GM18951 (cell line): ENCODE data around the gene SLC37A1.

Experiments
- POLR2A ChIP-seq: IDR thresholded peaks from 4 replicates; pipeline ENCODE4 v1.6.1; 2011; ENCODE audit warnings: mild to moderate bottlenecking; ENCODE audit not compliant: insufficient read length, insufficient read depth; ENCODE audit errors: extremely low read depth
- in situ Hi-C: fragments of 300-500 bp; cut with MboI; formaldehyde crosslinking; loops from one replicate; pipeline ENCODE4 v1.12.0; 2022; ENCODE audit warnings: low sequenced_read_pairs, mixed read lengths, inconsistent platforms; ENCODE audit not compliant: unreplicated experiment

Gene SLC37A1

DNA sequence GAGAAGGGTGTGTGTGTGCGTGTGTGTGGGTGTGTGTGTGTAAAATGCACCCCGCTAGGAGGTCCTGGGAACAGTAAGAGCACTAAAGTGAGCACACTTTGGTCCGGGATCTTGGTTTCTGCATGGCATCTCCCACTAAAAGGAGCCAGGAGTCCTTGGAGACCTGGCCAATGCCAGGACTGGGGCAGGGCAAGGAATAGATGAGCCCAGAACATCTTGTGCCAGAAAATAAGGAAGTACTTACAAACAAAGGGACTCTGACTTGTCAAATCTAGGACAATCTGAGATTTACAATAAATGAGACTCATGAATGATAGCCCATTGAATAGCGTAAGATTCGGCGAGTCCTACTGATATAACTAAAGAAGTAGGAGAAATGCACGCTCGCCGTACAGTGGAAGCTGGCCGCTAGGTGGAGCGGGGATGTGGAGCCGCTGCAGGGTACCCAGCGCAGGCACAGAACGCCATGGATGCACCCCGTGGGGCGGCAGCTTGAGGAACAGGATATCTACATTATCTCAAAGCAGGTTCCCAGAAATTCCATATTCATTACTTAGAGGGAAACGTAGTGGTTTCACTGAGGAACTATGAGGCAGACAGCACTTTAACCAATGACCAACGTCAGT lies 7.1 kb downstream of the SLC37A1 start:
- TF ChIP-seq POLR2A: no peak
- in situ Hi-C loops: no loop called here

DNA sequence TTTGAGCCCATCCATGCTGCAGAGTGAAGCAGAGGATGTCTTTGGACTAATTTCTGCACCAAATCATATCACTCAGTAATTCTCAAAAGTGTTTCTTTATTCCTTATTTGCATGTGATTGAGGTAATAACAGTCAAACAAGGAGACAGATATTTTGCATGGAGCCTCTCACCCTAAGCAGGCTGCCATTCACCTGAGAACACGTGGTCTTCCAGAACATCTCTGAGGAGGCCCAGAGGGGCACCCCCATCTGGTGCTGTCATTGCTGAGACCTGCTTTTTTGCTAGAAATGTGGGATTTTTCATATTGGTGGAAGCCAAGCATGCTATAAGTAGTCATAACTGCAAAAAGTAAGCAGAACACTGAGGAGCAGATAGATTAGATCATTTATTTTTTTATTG lies 7.7 kb downstream of the SLC37A1 start:
- no peak for TF ChIP-seq POLR2A
- in situ Hi-C loops: no loop called here

DNA sequence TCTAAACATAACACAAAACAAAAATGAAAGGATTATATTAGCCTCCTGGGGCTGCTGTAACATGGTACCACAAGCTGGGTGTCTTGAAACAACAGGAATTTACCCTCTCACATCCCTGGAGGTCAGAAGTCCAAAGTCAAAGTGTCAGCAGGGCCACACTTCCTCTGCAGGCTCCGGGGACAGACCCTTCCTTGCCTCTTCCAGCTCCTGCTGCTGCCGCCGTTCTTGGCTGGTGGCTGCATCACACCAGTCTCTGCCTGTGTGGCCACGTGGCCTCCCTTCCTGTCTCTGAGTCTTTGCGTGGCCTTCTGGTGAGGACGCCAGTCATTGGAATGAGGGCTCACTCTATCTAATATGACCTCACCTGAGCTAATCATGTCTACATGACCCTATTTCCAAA lies 8.2 kb downstream of the SLC37A1 start:
- no peak for TF ChIP-seq POLR2A
- in situ Hi-C loops: no loop called here

DNA sequence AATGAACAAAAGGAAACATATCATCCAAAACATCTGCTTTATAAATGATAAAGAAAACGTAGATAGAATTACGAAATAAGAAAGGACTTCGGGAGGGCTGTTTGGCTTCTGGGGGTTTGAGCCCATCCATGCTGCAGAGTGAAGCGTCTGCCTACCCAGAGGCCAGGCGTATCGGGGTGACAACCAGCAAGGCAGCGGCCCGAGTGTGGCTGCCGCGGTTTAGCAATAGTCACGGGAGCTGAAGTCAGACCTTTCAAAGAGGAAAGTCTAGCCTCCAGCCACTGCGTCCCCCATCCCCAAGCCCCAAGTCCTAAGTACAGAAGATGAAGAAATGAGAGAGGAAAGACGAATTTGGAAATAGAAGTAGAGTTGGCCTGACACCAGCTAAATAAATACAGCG lies 8.6 kb downstream of the SLC37A1 start:
- no peak for TF ChIP-seq POLR2A
- in situ Hi-C loops: no loop called here

DNA sequence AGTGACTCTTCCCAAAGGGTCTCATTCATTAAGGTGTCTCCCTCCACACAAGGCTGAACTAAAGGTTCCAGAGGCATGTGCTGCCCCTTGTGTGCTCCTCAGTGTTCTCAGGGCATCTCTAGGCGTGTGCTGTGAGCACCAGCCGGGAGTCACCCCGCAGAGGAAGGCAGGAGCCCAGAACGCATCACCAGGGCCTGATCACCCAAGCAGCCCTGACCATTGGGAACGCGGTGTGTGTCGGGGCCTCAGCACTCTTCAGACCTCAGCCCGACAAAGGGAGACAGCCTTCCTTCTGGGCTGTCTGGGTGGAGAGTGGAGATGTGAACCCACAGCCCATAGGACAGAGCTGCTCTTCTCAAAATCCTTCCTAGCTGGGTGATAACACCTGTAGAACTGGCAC lies 9.1 kb downstream of the SLC37A1 start:
- in situ Hi-C loops: no loop called here
- no peak for TF ChIP-seq POLR2A

DNA sequence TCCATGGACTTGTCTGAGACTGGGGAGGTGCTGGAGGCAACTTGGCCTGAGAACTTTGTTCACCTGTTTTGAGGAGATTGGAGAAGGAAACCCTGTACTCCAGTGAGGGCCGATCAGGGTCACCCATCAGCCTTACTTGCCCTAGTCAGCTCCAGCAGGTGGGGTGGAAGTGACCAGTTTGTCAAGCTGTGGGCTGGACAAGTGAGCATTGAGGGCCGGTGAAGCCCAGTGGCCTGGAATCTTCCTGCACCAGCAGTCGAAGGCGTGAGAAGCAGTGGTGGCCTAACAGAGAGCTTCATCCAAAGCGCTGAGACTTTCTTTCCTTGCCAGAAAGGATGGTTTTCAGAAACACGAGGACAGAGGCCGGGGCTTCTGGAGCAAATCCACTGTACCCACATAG lies 9.6 kb downstream of the SLC37A1 start:
- in situ Hi-C loops: no loop called here
- no peak for TF ChIP-seq POLR2A

DNA sequence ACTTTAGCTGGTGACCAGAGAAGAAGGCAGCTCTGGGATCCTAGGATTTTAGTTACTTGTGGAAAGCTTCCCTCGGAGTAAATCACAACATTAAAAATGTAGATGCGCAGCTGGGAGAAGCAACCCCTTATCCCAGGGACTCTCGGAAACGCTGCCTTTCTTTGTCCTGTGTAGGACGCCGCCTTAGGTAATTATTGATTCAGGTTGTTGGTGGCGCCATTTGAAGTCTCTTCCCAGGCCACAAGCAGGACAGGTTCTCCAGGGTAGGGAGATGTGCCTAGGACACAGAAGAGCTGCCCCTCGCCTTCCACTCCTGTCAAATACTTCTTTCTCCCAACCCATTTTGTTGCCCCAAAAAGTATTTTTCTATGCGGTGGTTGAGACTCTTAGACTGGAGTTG lies 10.3 kb downstream of the SLC37A1 start:
- in situ Hi-C loops: no loop called here
- no peak for TF ChIP-seq POLR2A

DNA sequence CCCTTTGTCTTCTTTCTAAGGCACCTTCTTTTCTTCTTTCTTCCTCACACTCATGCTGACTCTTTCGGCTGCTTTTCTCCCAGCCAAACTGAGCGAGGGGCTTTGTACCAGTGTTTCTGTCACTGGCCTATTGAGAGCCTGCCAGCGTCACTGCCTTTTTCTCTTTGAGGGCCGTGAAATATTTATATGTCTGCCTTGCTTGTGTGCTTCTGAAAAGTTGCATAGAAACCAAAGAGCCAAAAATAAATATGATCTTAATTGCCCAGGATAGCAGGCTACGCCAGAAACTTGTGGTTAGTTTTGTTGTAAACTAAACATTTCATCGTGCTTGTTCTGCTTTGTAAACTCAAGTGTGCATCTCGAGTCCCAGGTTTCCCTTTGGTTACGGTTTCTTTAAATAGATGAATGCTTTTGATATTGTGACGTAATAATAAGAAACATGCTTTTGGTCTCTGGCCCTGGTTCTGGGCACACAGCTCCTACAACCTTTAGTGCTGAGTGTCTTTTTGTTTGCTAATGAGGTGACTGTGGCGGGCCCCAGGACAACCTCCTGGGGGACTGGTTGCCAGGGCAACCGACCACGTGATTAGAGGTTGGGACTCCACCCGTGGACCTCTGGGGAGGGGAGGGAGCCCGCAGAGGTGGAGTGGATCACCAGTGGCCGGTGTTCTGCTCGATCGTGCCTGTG lies 10.8 kb downstream of the SLC37A1 start:
- TF ChIP-seq POLR2A: no peak
- in situ Hi-C loops: no loop called here

DNA sequence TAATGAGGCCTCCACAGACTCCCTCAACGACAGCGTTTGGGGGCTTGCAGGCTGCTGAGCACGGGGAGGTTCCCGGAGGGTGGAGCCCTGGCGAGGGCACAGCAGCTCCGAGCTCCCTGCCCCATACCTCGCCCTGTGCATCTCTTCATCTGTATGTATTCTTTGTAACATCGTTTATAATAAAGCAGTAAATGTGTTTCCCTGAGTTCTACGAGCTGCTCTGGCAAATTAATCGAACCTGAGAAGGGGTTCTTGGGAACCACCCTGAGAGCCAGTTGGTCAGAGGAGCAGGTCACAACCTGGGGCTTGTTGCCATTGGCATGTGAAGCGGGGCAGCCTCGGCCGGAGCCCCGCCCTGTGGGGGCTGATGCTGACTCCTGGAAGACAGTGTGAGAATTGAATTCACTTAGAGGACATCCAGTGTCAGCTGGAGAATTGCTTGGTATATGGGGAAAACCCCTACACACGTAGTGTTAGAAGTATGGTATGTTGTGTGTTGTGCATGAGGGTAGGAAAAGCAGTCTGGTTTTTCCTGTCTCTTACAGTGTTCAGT lies 11.5 kb downstream of the SLC37A1 start:
- no peak for TF ChIP-seq POLR2A
- in situ Hi-C loops: no loop called here

DNA sequence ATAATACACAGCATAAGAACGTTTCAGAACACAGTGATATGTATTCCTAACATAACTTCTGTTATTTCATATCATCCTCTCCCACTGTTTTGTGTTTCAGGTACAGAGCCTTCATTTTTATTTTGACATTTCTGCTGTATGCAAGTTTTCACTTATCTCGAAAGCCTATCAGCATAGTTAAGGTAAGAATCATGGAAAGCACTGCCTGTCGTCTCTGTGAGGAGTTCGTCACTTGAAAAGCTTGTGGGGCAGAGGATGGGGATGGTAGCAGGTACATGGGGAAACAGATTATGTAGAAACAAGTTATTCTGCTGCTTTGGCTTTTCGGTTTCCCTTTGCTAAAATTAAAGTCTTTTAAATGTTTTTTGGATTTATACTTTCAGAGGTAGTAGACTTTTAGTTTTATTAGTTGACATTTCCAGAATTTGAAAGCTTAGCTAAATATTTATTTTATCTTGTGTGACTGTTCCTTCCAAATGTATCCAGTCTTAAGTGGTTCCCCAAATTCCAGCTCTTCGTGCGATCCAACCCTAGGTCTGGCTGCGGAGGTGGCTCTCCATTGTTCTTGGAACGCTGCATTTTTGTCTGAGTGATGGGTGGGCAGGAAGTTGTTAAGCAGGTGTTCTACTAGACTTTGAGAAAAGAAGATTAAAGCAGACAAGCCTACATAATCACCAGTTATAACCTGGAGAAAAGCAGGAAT lies 12.2 kb downstream of the SLC37A1 start:
- in situ Hi-C loops: no loop called here
- no peak for TF ChIP-seq POLR2A

DNA sequence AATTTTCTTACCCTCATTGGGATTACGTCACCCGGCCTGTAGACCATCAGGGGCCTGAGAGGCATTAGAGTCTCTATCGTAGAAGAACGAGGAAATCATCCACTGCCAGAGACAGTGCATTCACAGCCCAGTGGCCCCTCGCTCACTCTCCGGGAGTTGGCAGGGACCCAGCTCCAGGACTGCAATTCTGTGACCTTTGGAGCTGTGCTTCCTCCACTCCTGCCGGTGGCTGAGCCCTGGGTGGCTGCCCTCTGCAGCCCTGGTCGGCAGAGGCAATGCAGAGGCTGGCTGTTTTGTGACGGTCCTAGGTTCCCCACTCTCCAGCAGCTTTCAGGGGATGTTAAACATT lies 12.7 kb downstream of the SLC37A1 start:
- TF ChIP-seq POLR2A: no peak
- in situ Hi-C loops: no loop called here

DNA sequence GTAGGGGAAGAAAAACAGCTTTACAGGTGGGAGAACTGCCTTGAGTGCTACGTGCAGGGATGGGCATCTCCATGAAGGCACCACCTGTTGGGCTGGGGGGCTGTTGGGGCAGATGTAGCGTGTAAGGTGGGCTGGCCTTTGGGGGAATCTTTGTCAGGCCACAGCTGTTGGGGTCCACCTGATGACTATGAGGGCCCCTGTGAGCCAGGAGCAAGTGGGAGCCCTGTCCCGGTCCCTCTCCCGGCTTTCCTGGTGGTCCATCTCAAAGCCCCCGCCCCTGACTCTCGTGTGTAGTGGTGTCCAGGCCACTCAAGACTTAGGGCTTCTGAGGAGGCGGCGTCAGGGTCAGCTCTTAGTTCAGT lies 13.5 kb downstream of the SLC37A1 start:
- no peak for TF ChIP-seq POLR2A
- in situ Hi-C loops: no loop called here

DNA sequence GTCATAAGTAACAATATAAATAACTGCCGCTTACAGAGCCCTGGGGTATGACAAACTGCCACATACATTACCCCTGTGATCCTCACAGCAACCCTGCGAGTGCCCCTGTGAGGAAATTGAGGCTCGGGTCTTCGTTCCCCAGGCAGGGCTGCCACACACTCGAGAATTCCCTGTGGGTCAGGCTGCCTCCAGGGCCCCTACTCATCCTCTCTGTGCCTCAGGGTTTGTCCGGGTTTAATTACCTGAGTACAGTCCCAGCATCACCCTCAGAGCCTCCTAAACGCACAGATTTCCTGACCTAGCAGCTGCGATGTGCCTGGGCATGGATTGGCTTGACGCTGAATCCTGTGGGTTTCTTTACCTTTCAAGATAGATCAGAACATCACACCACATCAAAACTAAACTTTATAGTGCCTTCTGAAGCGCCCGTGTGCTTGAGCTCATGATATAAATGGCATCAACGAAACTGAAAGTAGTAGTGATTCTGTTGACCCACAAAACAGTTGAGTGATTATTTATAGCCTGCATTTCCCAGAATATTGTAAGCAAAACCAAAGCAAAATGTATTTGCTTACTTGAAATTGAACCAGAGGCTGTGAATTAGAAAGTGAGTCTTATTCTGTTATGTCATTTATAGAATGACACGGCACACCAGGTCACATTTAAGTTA lies 14.0 kb downstream of the SLC37A1 start:
- in situ Hi-C loops: no loop called here
- TF ChIP-seq POLR2A: no peak
